ENCODE results near the gene TKTL2.

Gene TKTL2

GRCh38 chr4:163440040-163440439 is 33.5 kb downstream of the TKTL2 start:
- no peak for DNase-seq

All from activated T-cell treated with anti-CD3 and anti-CD28 coated beads for 4 hours (primary cell).